Mesenchymal stem cell (in vitro differentiated cells and primary cell): ENCODE results near the gene AGFG1.

Experiments
- DNase-seq: peaks from one replicate; pipeline ENCODE4 v3.0.0-alpha.2; 2013
- H2AFZ ChIP-seq: one replicate; pipeline ENCODE4 v1.6.1; 2013; ENCODE audit warnings: low read depth, mild to moderate bottlenecking, control low read depth, inconsistent platforms, low read length, moderate library complexity
- H2AK5ac ChIP-seq: 2 replicates; pipeline ENCODE4 v1.6.1; 2013; ENCODE audit warnings: low read length, moderate library complexity, mild to moderate bottlenecking, inconsistent platforms; ENCODE audit not compliant: severe bottlenecking
- H2BK120ac ChIP-seq: one replicate; pipeline ENCODE4 v1.6.1; 2013; ENCODE audit warnings: low read depth, mild to moderate bottlenecking, inconsistent platforms, low read length, moderate library complexity
- H2BK12ac ChIP-seq, 2 experiments: one replicate each; pipeline ENCODE4 v1.6.1; 2013; ENCODE audit warnings: inconsistent platforms in 2 of 2, low read length in 2 of 2, mild to moderate bottlenecking in 2 of 2, moderate library complexity in 2 of 2, control low read depth in 1 of 2
- H2BK15ac ChIP-seq: one replicate; pipeline ENCODE4 v1.6.1; 2013; ENCODE audit warnings: mild to moderate bottlenecking, low read depth, inconsistent platforms; ENCODE audit not compliant: poor library complexity, severe bottlenecking
- H2BK5ac ChIP-seq: 2 replicates; pipeline ENCODE4 v1.6.1; 2013; ENCODE audit warnings: low read depth, mild to moderate bottlenecking, low read length, control low read depth, inconsistent platforms; ENCODE audit not compliant: poor library complexity, severe bottlenecking
- H3K14ac ChIP-seq, 2 experiments: one replicate each; pipeline ENCODE4 v1.6.1; 2013; ENCODE audit warnings: inconsistent platforms in 2 of 2, low read length in 2 of 2, control low read depth in 1 of 2, mild to moderate bottlenecking in 1 of 2, moderate library complexity in 1 of 2
- H3K18ac ChIP-seq, 2 experiments: one replicate each; pipeline ENCODE4 v1.6.1; 2013; ENCODE audit warnings: inconsistent platforms in 2 of 2, low read length in 2 of 2, control low read depth in 1 of 2, low read depth in 1 of 2, mild to moderate bottlenecking in 1 of 2
- H3K23ac ChIP-seq, 2 experiments: one replicate each; pipeline ENCODE4 v1.6.1; 2013; ENCODE audit warnings: inconsistent platforms in 2 of 2, low read length in 2 of 2, mild to moderate bottlenecking in 2 of 2, moderate library complexity in 2 of 2, control low read depth in 1 of 2
- H3K27ac ChIP-seq: 2 replicates; pipeline ENCODE4 v1.5.1; 2013; ENCODE audit warnings: mild to moderate bottlenecking, moderate library complexity, low read length, control low read depth, inconsistent platforms; ENCODE audit not compliant: poor library complexity, severe bottlenecking
- H3K27me3 ChIP-seq, 2 experiments: 2 replicates each; pipeline versions ENCODE4 v1.6.1 to v1.7.0; 2013; ENCODE audit warnings: low read length in 2 of 2, mild to moderate bottlenecking in 2 of 2, moderate library complexity in 2 of 2, control low read depth in 1 of 2, inconsistent platforms in 1 of 2; ENCODE audit not compliant: control insufficient read depth in 1 of 2, insufficient read depth in 1 of 2
- H3K36me3 ChIP-seq, 2 experiments: 2 replicates each; pipeline versions ENCODE4 v1.6.1 to v1.7.0; 2013; ENCODE audit warnings: low read length in 2 of 2, control low read depth in 1 of 2, inconsistent platforms in 1 of 2, low read depth in 1 of 2, mild to moderate bottlenecking in 1 of 2; ENCODE audit not compliant: insufficient read depth in 2 of 2, control insufficient read depth in 1 of 2
- H3K4ac ChIP-seq, 2 experiments: one replicate each; pipeline ENCODE4 v1.6.1; 2013; ENCODE audit warnings: inconsistent platforms in 2 of 2, low read length in 2 of 2, mild to moderate bottlenecking in 2 of 2, moderate library complexity in 2 of 2, control low read depth in 1 of 2, low read depth in 1 of 2
- H3K4me1 ChIP-seq: 2 replicates; pipeline ENCODE4 v1.6.1; 2013; ENCODE audit warnings: low read depth, low read length, control low read depth; ENCODE audit not compliant: control insufficient read depth, insufficient read depth
- H3K4me2 ChIP-seq: 2 replicates; pipeline ENCODE4 v1.6.1; 2013; ENCODE audit warnings: low read length, mild to moderate bottlenecking, inconsistent platforms; ENCODE audit not compliant: poor library complexity, severe bottlenecking
- H3K4me3 ChIP-seq, 2 experiments: 2 replicates each; pipeline versions ENCODE4 v1.5.1 to v1.7.0; 2013; ENCODE audit warnings: low read length in 2 of 2, mild to moderate bottlenecking in 2 of 2, control low read depth in 1 of 2, low read depth in 1 of 2; ENCODE audit not compliant: insufficient read depth in 1 of 2
- H3K79me1 ChIP-seq: replicated peaks from 2 replicates; pipeline ENCODE4 v1.6.1; 2013; ENCODE audit warnings: mild to moderate bottlenecking, control low read depth, low read length, inconsistent platforms; ENCODE audit not compliant: poor library complexity, severe bottlenecking
- H3K9ac ChIP-seq: 2 replicates; pipeline ENCODE4 v1.7.0; 2013; ENCODE audit warnings: mild to moderate bottlenecking, low read length, moderate library complexity
- H3K9me3 ChIP-seq: 2 replicates; pipeline ENCODE4 v1.7.0; 2013; ENCODE audit warnings: mild to moderate bottlenecking, low read length; ENCODE audit not compliant: control insufficient read depth
- H4K8ac ChIP-seq: one replicate; pipeline ENCODE4 v1.6.1; 2013; ENCODE audit warnings: inconsistent platforms, mild to moderate bottlenecking, low read length, moderate library complexity
- H4K91ac ChIP-seq: one replicate; pipeline ENCODE4 v1.6.1; 2013; ENCODE audit warnings: mild to moderate bottlenecking, low read length, inconsistent platforms
- WGBS: methylation state at CpG from one replicate; pipeline ENCODE4 v1.1.7; 2013; ENCODE audit warnings: mixed read lengths; 5-methylcytosine and 5-hydroxymethylcytosine counted together

The AGFG1 gene

GRCh38 chr2:227610123-227610522, 138.2 kb downstream of the AGFG1 start:
- WGBS: no CpG with 5 or more reads among the region's 2 CpGs
- Histone ChIP-seq H3K9me3 (no peaks in the 10 kb centered on the region), H3K18ac (no peak overlapping the region), H2BK5ac (no peak overlapping the region), H3K23ac (no peak overlapping the region), H3K4me2 (no peak overlapping the region), H2BK120ac (no peak overlapping the region), H4K8ac (no peak overlapping the region), H3K27ac (no peak overlapping the region), H2AFZ (no peak overlapping the region), H2AK5ac (no peak overlapping the region), H3K9ac (no peak overlapping the region), H3K27me3 (peaks cover 0 to 6% of the 10 kb centered on the region in 2 experiments), H3K79me1 (no peaks in the 10 kb centered on the region), H2BK15ac (no peak overlapping the region), H3K4ac (no peak overlapping the region), H4K91ac (no peak overlapping the region), H3K4me3 (no peak overlapping the region), H3K36me3 (no peaks in the 10 kb centered on the region), H2BK12ac (no peak overlapping the region), H3K14ac (no peak overlapping the region), H3K4me1 (no peaks in the 10 kb centered on the region)
- no peak for DNase-seq
